Smooth muscle cell (in vitro differentiated cells): ENCODE measurements around the gene SOCS2. TPM values are rescaled to one million over a fixed set of nuclear protein-coding genes. Genes with fewer than 3 reads are reported as not detected.

Source experiments
- DNase-seq: peaks from one replicate; lab custom pipeline; 2025; ENCODE audit not compliant: unreplicated experiment; lab: John Stamatoyannopoulos, UW
- H2AFZ ChIP-seq: fragments of 200-600 bp; sonication (generic); 2 replicates; pipeline ENCODE4 v1.6.0; 2016; ENCODE audit warnings: antibody characterized with exemption, low read depth, mild to moderate bottlenecking
- H3F3A ChIP-seq: fragments of 200-600 bp; sonication (generic); 2 replicates; pipeline ENCODE4 v1.6.0; 2017; ENCODE audit warnings: antibody characterized with exemption, low read depth
- H3K27ac ChIP-seq: fragments of 200-600 bp; sonication (generic); 2 replicates; pipeline ENCODE4 v1.5.1; 2016; ENCODE audit warnings: low read depth, mild to moderate bottlenecking
- H3K27me3 ChIP-seq: fragments of 200-600 bp; sonication (generic); 2 replicates; pipeline ENCODE4 v1.6.1; 2016; ENCODE audit warnings: low read depth, mild to moderate bottlenecking
- H3K36me3 ChIP-seq: fragments of 200-600 bp; sonication (generic); 2 replicates; pipeline ENCODE4 v1.5.1; 2016; ENCODE audit warnings: low read depth
- H3K4me1 ChIP-seq: fragments of 200-600 bp; sonication (generic); 2 replicates; pipeline ENCODE4 v1.5.1; 2016; ENCODE audit warnings: low read depth
- H3K4me2 ChIP-seq: fragments of 200-600 bp; sonication (generic); 2 replicates; pipeline ENCODE4 v1.6.0; 2016; ENCODE audit warnings: mild to moderate bottlenecking
- H3K4me3 ChIP-seq: fragments of 200-600 bp; sonication (generic); 2 replicates; pipeline ENCODE4 v1.5.1; 2016; ENCODE audit warnings: mild to moderate bottlenecking
- H3K79me2 ChIP-seq: fragments of 200-600 bp; sonication (generic); 2 replicates; pipeline ENCODE4 v1.6.0; 2016; ENCODE audit warnings: low read depth, mild to moderate bottlenecking
- H3K9ac ChIP-seq: fragments of 200-600 bp; sonication (generic); 2 replicates; pipeline ENCODE4 v1.6.0; 2016; ENCODE audit warnings: low read depth
- H3K9me3 ChIP-seq: fragments of 200-600 bp; sonication (generic); replicated peaks from 2 replicates; pipeline ENCODE4 v1.5.1; 2016; ENCODE audit warnings: low read depth
- H4K20me1 ChIP-seq: fragments of 200-600 bp; sonication (generic); 2 replicates; pipeline ENCODE4 v1.6.0; 2016; ENCODE audit warnings: low read depth
- CTCF ChIP-seq: fragments of 200-600 bp; sonication (generic); IDR thresholded peaks from 2 replicates; pipeline ENCODE4 v1.5.1; 2017; ENCODE audit warnings: borderline replicate concordance, mild to moderate bottlenecking, antibody characterized with exemption; ENCODE audit not compliant: insufficient read depth, poor library complexity, severe bottlenecking
- WGBS: methylation state at CpG from one replicate; pipeline ENCODE4 v1.1.7; 2016; ENCODE audit warnings: low lambda C conversion rate; 5-methylcytosine and 5-hydroxymethylcytosine counted together
- polyA plus RNA-seq: library from polyadenylated mRNA; unstranded; fragments of >200 nt; fragmentation: Nextera tagmentation; extraction: Ambion mirVana; gene quantifications from 2 replicates; pipeline ENCODE4 v1.2.1, GENCODE V29; 2016
- total RNA-seq: library from RNA; depleted of rRNA; stranded (reverse); fragments of >200 nt; gene quantifications from 2 replicates; pipeline ENCODE4 v1.2.3, GENCODE V29; 2014

SOCS2 gene
- 18.6 and 20.1 TPM in 2 replicates for total RNA-seq
- 4.9 and 10.8 TPM in 2 replicates for polyA plus RNA-seq

- TF ChIP-seq CTCF: no peak
- H3K4me2 ChIP-seq: peak within 1 kb of the TSS; percentile 100
- H3K9me3 ChIP-seq: no peaks in the 10 kb centered on the region
- H3K9ac ChIP-seq: peak within 1 kb of the TSS; percentile 30
- peak within 1 kb of the TSS; percentile 94 for H2AFZ ChIP-seq
- H4K20me1 ChIP-seq: no peaks in the 10 kb centered on the region
- peak within 1 kb of the TSS; percentile 76 for H3K4me3 ChIP-seq
- peaks cover 23% of the 10 kb centered on the region for H3K79me2 ChIP-seq
- under 1% methylated on average over 53 of the region's 59 CpGs for WGBS
- no peaks in the 10 kb centered on the region for H3F3A ChIP-seq
- H3K27ac ChIP-seq: peak within 1 kb of the TSS; percentile 37
- peaks cover 6% of the 10 kb centered on the region for H3K27me3 ChIP-seq
- peaks cover 15% of the 10 kb centered on the region for H3K4me1 ChIP-seq
- DNase-seq: no peak
- H3K36me3 ChIP-seq: no peaks in the 10 kb centered on the region
Measured at GRCh38 chr12:93571925-93572711, at the start of gene SOCS2. Gene SOCS2 (plus strand): TSS chr12:93572675. CDS start chr12:93572898, 223 bp downstream.

GRCh38 chr12:93524386-93525133 is 47.9 kb upstream of the SOCS2 start:
- Histone ChIP-seq H3K79me2 (no peaks in the 10 kb centered on the region), H3K4me1 (no peaks in the 10 kb centered on the region), H4K20me1 (no peaks in the 10 kb centered on the region), H3F3A (no peaks in the 10 kb centered on the region), H3K27ac (no peak overlapping the region), H3K9me3 (no peaks in the 10 kb centered on the region), H3K27me3 (no peaks in the 10 kb centered on the region), H3K4me2 (no peak overlapping the region), H3K36me3 (no peaks in the 10 kb centered on the region), H3K9ac (no peak overlapping the region), H3K4me3 (no peak overlapping the region), H2AFZ (no peak overlapping the region)
- WGBS: 82% methylated on average over 10 of the region's 10 CpGs
- DNase-seq: no peak
- TF ChIP-seq CTCF: no peak

GRCh38 chr12:93526786-93527428 is 45.6 kb upstream of the SOCS2 start:
- Histone ChIP-seq H3K27me3 (no peaks in the 10 kb centered on the region), H2AFZ (no peak overlapping the region), H3K36me3 (no peaks in the 10 kb centered on the region), H3K9ac (no peak overlapping the region), H3K4me3 (no peak overlapping the region), H3K79me2 (no peaks in the 10 kb centered on the region), H3K9me3 (no peaks in the 10 kb centered on the region), H3F3A (no peaks in the 10 kb centered on the region), H3K4me2 (peak overlapping the region; percentile 21), H4K20me1 (no peaks in the 10 kb centered on the region), H3K27ac (no peak overlapping the region), H3K4me1 (no peaks in the 10 kb centered on the region)
- WGBS: 38% methylated on average over 4 of the region's 4 CpGs
- no peak for DNase-seq
- no peak for TF ChIP-seq CTCF
